ENCODE measurements around the gene GRN.
A peak's percentile ranks its signal among the peaks of the same experiment; 100 is the strongest.
"Not testable (repeated sequence)": the region's sequence is repeated elsewhere in the genome, so short reads cannot be mapped to it uniquely, and the experiment has no call there.

The GRN gene

DNA sequence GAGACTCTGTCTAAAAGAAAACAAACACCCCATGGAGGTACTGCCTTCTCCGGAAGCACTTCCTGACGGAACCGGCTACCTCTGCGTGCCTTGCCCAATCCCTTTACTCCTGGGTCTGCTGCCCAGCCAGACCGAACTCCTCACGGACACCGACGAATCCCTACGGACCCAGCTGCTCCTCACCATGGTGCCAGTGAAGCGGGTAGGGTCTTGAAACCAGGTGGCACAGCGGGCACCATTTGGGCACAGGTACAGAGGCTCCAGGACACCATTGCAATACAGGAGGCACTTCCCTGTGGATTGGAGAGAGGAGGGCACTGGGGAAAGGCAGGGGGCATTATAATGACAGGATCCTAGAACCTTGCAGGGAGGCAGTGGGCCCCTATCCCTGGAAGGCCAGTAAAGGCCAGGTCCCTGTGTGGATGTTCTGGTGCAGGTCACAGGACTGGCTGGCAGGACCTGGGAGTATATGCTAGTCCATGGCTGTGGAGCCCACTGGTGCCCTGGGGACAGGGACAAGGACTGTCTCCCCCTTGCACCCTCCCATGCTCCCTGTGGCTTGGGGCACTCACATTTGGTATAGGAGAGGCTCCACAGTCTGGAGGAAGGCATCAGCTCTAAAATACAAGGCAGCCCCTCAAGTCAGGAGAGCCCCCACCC lies 22.7 kb upstream of the GRN start:
- DNase-seq, result no peak

DNA sequence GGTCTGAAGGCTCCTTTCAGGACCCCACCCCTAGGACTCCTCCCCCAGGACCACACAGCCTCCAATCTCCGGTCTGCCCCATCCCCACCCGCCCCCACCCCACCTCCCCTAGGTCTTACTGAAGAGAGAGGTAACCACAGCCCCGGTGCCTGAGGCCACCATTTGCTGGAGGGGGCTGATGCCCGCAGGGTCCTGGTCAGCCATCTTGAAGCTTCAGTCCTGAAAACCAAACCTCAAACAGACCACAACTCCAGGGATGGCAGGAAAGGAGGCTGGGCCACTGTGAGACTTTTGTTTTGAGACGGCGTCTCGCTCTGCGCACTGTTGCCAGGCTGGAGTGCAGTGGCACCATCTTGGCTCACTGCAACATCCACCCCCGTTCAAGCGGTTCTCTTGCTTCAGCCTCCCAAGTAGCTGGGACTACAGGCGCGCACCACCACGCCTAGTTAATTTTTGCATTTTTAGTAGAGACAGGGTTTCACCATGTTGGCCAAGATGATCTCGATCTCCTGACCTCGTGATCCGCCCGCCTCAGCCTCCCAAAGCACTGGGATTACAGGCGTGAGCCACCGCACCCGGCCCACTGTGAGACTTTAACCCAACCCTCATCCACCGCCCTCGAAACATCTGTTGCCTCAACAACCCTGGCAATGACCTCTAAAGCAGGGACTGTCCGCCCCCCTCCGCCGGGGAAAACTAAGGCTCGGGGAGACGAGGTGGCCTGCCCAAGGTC lies 21.6 kb upstream of the GRN start:
- DNase-seq, result no peak

DNA sequence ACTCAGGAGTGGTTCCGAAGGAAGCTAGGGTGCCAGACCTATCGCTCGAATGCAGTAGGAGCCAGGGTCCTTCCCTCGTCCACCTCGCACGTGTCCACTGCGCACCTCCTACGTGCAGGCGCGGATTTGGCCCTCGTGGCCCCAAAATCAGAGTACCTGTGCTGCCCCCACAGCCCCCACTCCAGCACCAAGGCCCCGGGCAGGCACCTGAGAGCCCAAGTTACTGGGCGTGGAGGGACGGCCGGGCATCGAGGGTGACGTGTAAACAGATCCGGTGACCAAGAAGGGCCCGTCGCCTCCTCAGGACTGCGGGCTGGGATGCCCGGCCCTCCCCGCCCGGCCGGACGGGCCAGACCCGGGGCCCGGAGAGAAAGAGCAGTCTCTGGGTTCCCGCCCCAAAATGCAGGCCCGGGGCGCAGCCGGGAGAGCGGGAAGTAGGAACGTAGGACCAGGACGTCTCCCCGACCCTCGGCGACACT lies 21.0 kb upstream of the GRN start:
- no peak for DNase-seq

DNA sequence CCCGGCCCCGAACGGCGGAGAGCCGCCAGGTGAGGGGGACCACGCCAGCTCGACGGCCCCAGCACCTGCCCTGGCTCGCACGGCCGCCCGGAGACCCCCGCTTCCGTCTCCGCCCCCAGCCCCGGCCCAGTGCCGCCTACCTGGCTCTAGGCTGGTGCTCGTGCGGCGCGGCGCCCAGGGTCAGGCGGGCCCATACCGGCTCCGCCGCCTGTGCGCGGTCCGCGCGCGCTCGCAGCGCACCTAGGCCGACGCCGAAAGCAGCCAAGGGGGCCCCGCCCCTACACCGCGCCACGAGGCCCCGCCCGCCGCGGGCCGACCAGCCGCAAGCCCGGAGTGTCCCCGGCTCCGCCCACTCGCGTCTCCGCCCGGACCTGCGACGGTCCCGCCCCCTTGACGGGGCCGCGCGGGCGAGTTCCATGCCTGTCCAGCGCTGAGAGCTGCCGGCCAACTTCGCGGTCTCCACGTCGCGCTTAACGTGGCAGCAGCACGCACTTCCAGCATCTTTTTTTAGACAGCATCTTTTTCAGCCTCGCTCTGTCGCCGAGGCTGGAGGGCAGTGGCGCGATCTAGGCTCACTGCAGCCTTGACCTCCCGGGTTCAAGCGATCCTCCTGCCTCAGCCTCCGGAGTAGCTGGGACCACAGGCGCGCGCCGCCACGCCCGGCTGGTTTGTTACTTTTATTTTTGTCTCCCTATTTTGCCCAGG lies 20.4 kb upstream of the GRN start, which contains the start of gene SLC25A39:
SLC25A39 (minus strand) TSS at position 253 of the 705 bp plus-strand sequence. CDS start 1,261 bp downstream, outside the sequence.
- peak; percentile 94 for DNase-seq

DNA sequence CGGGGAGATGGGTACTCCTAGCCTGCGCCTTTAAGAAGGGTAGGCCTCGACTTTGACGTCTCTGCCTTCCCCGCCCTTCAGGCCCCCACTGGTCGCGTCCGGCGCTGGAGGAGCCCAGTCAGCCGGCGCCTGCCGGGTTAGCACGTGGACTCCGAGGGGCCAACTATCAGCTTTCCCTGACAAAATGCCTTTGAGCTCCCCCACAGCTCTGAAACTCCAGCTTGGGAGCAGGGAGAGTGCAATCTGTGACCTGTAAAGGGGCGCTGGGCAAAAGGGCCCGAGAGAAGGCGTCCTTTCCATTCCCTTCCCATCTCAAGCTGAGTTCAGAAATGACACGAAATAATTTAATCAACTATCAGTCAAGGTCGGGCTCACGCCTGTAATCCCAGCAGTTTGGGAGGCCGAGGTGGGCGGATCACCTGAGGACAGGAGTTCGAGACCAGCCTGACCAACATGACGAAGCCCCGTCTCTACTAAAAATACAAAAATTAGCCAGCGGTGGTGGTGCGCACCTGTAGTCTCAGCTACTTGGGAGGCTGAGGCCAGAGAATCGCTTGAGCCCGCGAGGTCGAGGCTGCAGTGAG lies 18.1 kb upstream of the GRN start:
- DNase-seq, result peak; percentile 86

DNA sequence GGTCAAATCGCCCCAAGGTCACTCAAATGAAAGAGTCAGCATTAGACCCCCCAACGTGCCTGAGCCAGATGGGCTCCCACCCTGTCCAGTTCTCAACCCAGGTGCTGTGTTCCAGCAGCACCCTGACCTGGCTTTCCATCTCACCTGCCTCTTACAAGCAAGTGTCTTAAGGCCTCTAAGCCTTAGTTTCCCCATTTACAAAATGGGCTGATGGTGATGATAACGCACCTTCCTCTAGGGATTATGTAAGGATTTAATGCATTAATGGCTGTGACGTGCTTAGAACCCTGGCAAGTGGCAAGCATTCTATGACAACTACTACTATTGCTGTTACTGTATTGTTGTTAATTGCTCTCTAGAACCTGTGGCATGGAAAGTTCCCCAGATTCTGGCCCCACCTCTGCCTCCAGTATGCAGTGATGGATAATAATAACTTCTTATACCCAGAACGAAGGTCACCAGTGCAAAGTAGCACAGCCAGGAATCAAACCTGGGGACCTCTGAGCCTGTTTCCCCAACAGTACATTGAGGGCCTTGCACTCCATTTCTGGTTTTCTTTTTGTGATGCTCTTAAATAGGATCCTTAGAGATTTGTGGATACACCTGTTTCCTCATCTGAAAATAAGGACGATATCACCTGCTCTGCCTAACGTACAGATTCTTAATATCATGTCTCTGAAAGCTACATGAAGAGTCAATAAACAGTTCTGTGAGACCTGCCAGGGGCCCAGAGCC lies 17.2 kb upstream of the GRN start:
- DNase-seq, result no peak

DNA sequence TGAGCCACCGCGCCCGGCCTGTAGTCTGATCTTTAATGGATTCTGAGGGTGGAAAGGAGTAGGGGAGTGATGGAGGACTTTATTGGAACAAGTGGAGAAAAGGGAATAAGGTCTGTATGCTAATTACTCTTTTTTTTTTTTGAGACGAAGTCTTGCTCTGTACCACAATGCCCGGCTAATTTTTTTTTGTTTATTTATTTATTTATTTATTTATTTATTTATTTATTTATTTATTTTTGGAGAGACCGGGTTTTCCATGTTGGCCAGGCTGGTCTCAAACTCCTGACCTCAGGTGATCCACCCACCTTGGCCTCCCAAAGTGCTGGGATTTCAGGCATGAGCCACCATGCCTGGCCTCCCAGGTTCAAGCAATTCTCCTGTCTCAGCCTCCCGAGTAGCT lies 15.6 kb upstream of the GRN start:
- DNase-seq, result not testable (repeated sequence)

GRCh38 chr17:44330263-44330662 lies 14.8 kb upstream of the GRN start:
- not testable (repeated sequence) for DNase-seq

GRCh38 chr17:44331249-44331760 lies 13.8 kb upstream of the GRN start:
- peak; percentile 64 for DNase-seq

GRCh38 chr17:44333371-44333770 lies 11.7 kb upstream of the GRN start:
- DNase-seq, result no peak

DNA sequence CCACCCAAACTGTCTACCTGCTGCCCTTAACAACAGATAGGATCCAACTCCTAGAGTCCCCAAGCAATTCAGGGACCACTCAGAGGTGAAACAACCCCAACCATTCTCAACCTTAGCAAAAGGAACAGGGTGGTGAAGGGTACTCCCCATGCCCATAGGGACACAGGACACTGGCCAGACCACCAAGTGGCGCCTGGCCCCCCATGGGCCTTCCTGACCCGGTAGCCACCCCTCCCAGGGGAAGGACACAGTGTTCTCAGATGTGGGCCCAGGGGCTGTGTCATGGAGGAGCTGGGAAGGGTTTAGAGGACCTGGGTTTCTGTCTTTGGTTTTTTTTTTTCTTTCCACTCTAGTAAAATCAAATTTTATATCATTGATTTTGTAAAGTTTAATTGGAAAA lies 10.8 kb upstream of the GRN start:
- no peak for DNase-seq

GRCh38 chr17:44334727-44335126 lies 10.4 kb upstream of the GRN start:
- DNase-seq, result no peak

GRCh38 chr17:44335564-44335963 lies 9.5 kb upstream of the GRN start:
- DNase-seq, result no peak

GRCh38 chr17:44335968-44336367 lies 9.1 kb upstream of the GRN start:
- DNase-seq, result no peak

DNA sequence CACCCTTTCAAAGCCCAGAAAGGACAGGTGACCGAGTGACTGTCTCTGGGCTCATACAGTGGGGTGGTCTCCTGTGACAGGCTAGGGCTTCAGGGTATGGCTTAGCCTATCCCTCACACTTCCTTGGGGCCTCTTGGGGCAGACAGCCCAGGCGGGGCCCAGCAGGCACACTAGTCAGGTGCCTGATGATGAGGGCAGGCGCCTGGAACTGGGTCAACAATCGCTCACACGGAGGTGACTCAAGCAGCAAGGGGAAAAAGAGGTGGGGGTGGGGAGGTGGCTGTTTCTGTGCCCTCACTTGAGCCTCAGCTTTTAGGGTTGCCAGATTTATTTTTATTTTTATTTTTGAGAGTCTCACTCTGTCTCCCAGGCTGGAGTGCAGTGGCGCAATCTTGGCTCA lies 6.4 kb upstream of the GRN start:
- no peak for DNase-seq

- DNase-seq, result not testable (repeated sequence)
Measured at GRCh38 chr17:44340553-44340952, 4.5 kb upstream of the GRN start.

GRCh38 chr17:44343510-44344209 lies 1.4 kb upstream of the GRN start:
- DNase-seq, result no peak

DNA sequence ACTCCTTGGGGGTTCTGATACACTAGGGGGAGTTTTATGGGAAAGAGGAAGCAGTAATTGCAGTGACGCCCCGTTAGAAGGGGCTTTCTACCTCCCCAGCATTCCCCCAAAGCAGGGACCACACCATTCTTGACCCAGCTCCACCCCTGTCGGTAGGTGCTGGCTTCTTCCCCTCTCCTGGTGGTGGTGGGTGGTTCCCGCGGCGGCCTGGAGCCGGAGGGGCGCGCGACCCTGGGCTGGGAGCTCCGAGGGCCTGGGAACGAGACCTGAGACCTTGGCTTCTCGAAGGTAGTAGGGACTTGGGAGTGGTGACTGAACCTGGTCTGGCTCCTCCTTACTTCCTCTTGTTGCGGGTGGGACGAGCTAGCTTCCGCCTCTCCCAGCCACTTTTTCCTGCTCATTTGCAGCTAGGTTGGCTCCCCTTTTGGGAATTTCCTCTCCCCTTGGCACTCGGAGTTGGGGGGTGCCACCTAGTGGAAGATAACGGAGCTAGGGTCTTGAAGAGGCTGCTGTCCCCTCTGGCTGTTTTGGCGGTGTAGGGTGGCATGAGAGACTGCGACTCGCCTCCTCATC lies 438 bp downstream of the GRN start:
- DNase-seq, result no peak

GRCh38 chr17:44346064-44346844 lies 1.2 kb downstream of the GRN start:
- DNase-seq, result no peak

All from activated T-cell treated with anti-CD3 and anti-CD28 coated beads for 4 hours (primary cell).